Measurements from ENCODE around the gene C3AR1. TPM values are rescaled to one million over a fixed set of nuclear protein-coding genes. Genes with fewer than 3 reads are reported as not detected.
"Not testable (repeated sequence)": the region's sequence is repeated elsewhere in the genome, so short reads cannot be mapped to it uniquely, and the experiment has no call there.

Gene C3AR1
- total RNA-seq, 1 experiment from 2014 or later = not detected

- DNase-seq = no peak
- H3K4me3 ChIP-seq = no peak overlapping the region
- H3K9me3 ChIP-seq = no peaks in the 10 kb centered on the region
- peaks cover 12% of the 10 kb centered on the region for H3K36me3 ChIP-seq
- H3K27me3 ChIP-seq = no peaks in the 10 kb centered on the region
These were observed 29.0 kb downstream of the C3AR1 start for GRCh38 chr12:8037046-8037663.

DNA sequence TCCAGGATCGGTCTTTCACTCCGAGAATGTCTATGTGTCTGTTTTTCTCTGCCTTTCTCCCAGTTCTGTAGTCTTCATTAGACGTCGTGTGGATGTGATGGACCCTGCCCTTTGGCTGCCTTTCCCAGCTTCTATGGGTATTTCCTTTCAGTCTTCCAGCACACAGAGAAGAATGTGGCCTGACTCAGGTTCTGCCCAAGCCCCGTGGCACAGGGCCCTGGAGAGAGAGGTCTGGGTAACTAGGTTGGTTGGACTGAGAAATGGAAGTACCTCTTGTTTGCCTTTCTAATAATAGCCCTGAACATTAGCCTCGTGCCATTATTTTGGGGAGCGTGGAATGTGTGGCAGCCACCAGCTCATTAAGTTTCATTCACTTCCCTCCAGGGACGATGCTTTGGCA lies 29.8 kb downstream of the C3AR1 start:
- H3K9me3 ChIP-seq = no peaks in the 10 kb centered on the region
- no peak overlapping the region for H3K4me3 ChIP-seq
- H3K27me3 ChIP-seq = no peaks in the 10 kb centered on the region
- DNase-seq = no peak
- peaks cover 11% of the 10 kb centered on the region for H3K36me3 ChIP-seq

DNA sequence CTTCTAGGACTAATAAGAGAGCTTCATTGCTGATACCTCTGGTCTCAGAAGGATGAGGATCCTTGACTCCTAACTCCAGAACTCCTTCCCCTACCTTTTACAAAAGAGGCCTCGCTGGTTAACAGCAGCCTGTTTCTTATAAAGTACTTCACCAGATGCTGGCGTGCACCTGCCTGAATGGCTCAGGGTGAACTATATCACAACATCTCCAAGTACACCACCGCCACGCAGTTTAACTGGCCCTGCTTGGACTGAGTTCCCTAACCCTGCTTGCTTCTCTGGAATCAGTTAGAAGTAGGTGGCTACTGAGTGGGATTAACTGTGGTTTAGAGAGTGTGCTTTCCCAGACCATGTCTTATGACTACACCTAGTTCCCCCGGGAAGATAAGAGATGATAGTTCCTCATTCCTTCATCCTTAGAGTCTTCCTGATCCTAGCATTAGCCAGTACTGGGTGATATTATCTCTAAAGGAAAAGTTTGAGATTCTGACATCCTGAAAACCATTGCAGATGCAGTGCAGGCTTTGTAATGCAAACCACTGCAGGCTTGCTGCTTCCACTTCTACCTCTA lies 30.6 kb downstream of the C3AR1 start:
- H3K36me3 ChIP-seq = peaks cover 9% of the 10 kb centered on the region
- no peak overlapping the region for H3K4me3 ChIP-seq
- no peaks in the 10 kb centered on the region for H3K9me3 ChIP-seq
- H3K27me3 ChIP-seq = no peaks in the 10 kb centered on the region
- no peak for DNase-seq

DNA sequence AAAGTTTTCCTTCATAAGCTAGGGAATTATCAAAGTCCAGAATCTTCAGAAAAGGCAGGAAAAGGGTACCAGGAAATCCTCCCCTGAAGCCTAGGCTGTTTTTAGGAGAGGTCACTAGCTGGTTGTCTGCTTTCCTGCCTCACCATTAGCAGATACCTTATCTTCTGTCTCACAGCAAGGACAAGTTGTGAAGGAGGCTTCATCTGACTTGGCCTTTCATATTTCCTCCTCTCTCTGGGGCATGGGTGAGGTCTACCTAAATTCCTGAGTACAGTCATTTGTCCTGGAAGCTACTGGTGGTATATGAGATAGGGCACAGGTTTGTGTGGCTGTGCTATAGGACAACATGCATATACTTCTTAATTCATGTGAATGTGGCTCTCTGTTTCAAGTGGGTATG lies 31.4 kb downstream of the C3AR1 start:
- H3K4me3 ChIP-seq = no peak overlapping the region
- no peaks in the 10 kb centered on the region for H3K9me3 ChIP-seq
- peaks cover 7% of the 10 kb centered on the region; the same call in 1 of the 2 replicates for H3K36me3 ChIP-seq
- no peaks in the 10 kb centered on the region for H3K27me3 ChIP-seq
- no peak for DNase-seq

GRCh38 chr12:8033153-8034044 lies 32.8 kb downstream of the C3AR1 start:
- Histone ChIP-seq H3K4me3 (peak overlapping the region; percentile 80), H3K36me3 (peaks cover 7% of the 10 kb centered on the region; the same call in 1 of the 2 replicates), H3K27me3 (no peaks in the 10 kb centered on the region), H3K9me3 (no peaks in the 10 kb centered on the region)
- DNase-seq = peak; percentile 53

- Histone ChIP-seq H3K27me3 (no peaks in the 10 kb centered on the region), H3K4me3 (peak within 1 kb of the TSS; percentile 80), H3K9me3 (no peaks in the 10 kb centered on the region), H3K36me3 (peaks cover 7% of the 10 kb centered on the region; the same call in 1 of the 2 replicates)
- DNase-seq = peak; percentile 75
These were observed 33.7 kb downstream of the C3AR1 start, which contains the start of gene FOXJ2 for GRCh38 chr12:8032242-8033152. FOXJ2 (plus strand) TSS chr12:8032716; CDS start chr12:8039833, 7,117 bp downstream.

- no peak for DNase-seq
- Histone ChIP-seq H3K27me3 (no peaks in the 10 kb centered on the region), H3K36me3 (peaks cover 7% of the 10 kb centered on the region; the same call in 1 of the 2 replicates), H3K4me3 (peak overlapping the region; percentile 80), H3K9me3 (no peaks in the 10 kb centered on the region)
These were observed 34.3 kb downstream of the C3AR1 start for GRCh38 chr12:8031872-8032241.

- not testable (repeated sequence) for DNase-seq, H3K36me3 ChIP-seq, H3K9me3 ChIP-seq, H3K4me3 ChIP-seq, H3K27me3 ChIP-seq
These were observed 35.1 kb downstream of the C3AR1 start for GRCh38 chr12:8031017-8031416.

GRCh38 chr12:8030189-8030588 lies 36.0 kb downstream of the C3AR1 start:
- no peak for DNase-seq
- Histone ChIP-seq H3K4me3 (no peak overlapping the region), H3K36me3 (no peaks in the 10 kb centered on the region), H3K27me3 (no peaks in the 10 kb centered on the region), H3K9me3 (no peaks in the 10 kb centered on the region)

- Histone ChIP-seq H3K9me3 (no peaks in the 10 kb centered on the region), H3K27me3 (no peaks in the 10 kb centered on the region), H3K36me3 (no peaks in the 10 kb centered on the region), H3K4me3 (no peak overlapping the region)
- no peak for DNase-seq
These were observed 37.9 kb downstream of the C3AR1 start for GRCh38 chr12:8028267-8028666.

DNA sequence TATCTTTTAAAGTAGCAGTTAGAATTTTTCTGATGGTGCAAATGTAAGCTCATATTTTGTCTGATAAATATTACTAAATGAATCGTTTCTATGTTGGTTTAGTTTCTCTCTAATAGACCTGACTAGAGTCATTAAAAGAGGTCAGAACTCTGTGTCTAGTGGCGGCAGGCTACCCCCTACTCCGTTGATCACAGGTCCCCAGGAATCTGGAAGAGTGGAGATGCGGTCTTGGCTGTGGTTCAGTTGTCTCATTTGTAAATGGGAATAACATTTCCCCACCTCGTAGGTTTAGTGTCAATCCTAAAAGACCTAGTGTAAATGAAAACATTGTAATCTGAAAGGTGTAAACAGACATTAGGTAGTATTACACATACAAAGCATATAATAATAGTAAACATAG lies 38.3 kb downstream of the C3AR1 start:
- H3K27me3 ChIP-seq = no peaks in the 10 kb centered on the region
- peak overlapping the region; percentile 57; the same call in 1 of the 2 replicates for H3K4me3 ChIP-seq
- no peak for DNase-seq
- H3K36me3 ChIP-seq = no peaks in the 10 kb centered on the region
- no peaks in the 10 kb centered on the region for H3K9me3 ChIP-seq

DNA sequence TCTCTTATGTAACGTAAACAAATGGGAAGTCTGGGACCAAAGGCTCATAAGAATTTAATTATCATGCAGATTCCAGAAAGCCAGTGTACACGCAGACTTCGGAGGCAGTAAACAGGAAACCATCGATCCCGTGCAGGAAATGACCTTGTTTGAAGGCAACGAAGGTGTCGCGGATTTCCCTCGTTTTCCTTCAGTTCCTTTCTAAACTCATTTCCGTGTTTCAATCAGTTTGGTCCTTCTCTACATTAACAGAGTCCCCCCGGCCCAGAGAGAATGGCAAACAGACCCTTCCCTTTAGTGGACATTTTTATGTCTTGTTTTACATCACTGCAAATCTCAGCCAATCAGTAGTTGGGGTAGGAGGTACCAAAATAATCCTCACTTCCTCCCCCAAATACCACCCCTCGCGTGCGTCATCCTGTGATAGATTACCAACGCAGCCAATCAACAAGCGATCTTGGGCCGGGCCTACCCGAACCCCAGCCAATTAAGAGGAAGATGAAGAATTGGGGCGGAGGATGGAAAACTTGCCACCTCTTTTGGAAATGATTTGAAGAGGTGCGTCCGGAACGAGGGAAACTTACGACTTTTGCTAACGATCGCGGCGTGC lies 39.8 kb downstream of the C3AR1 start:
- Histone ChIP-seq H3K36me3 (no peaks in the 10 kb centered on the region), H3K9me3 (no peaks in the 10 kb centered on the region), H3K4me3 (peak overlapping the region; percentile 57), H3K27me3 (no peaks in the 10 kb centered on the region)
- DNase-seq = peak; percentile 96

- no peaks in the 10 kb centered on the region for H3K36me3 ChIP-seq
- no peak overlapping the region for H3K4me3 ChIP-seq
- no peak for DNase-seq
- H3K27me3 ChIP-seq = peaks cover 15% of the 10 kb centered on the region; the same call in 1 of the 2 replicates
- no peaks in the 10 kb centered on the region for H3K9me3 ChIP-seq
These were observed 47.2 kb downstream of the C3AR1 start for GRCh38 chr12:8018666-8019581.

DNA sequence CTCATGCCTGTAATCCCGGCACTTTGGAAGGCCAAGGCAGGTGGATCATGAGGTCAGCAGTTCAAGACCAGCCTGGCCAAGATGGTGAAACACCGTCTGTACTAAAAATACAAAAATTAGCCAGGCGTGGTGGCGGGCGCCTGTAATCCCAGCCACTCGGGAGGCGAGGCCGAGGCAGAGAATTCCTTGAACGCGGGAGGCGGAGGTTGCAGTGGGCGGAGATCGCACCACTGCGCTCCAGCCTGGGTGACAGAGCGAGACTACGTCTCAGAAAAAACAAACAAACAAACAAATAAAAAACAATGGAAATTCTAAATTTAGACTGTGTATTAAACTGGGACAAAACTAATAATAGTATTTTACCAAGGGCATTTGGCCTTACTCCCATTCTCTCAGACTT lies 47.9 kb downstream of the C3AR1 start:
- H3K9me3 ChIP-seq, DNase-seq, H3K36me3 ChIP-seq, H3K4me3 ChIP-seq: not testable (repeated sequence)
- H3K27me3 ChIP-seq = peaks cover 15% of the 10 kb centered on the region; the same call in 1 of the 2 replicates

DNA sequence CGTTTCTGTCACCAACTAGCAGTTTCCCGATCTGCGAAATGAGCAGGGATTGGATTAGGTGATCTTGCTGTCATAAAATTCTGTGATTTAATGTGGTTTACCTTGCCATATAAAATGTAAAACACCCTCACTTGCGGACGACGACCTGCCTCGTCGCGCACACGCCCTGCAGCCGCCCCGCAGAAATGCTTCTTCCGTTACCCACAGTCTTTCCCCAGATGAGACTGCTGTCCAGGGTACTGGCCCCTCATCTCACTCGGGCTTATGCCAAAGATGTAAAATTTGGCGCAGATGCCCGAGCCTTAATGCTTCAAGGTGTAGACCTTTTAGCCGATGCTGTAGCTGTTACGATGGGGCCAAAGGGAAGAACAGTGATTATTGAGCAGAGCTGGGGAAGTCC lies 51.3 kb downstream of the C3AR1 start:
- H3K9me3 ChIP-seq = no peaks in the 10 kb centered on the region
- no peak for DNase-seq
- no peak overlapping the region for H3K4me3 ChIP-seq
- no peaks in the 10 kb centered on the region for H3K36me3 ChIP-seq
- peaks cover 14% of the 10 kb centered on the region; the same call in 1 of the 2 replicates for H3K27me3 ChIP-seq
